Skeletal muscle tissue (tissue), 4 donors: ENCODE data around the gene PFDN4. TPM values are rescaled to one million over a fixed set of nuclear protein-coding genes. Genes with fewer than 3 reads are reported as not detected.

Experiments used
- H3K27ac ChIP-seq: one replicate; pipeline ENCODE4 v1.7.0; 2013; ENCODE audit warnings: mild to moderate bottlenecking, low read depth, low read length, inconsistent platforms
- H3K27me3 ChIP-seq, 3 donors: one replicate each; pipeline ENCODE4 v1.7.0; 2013; ENCODE audit warnings: low read length in 3 of 3; ENCODE audit not compliant: control insufficient read depth in 3 of 3, insufficient read depth in 3 of 3
- H3K36me3 ChIP-seq, 3 donors: one replicate each; pipeline ENCODE4 v1.7.0; 2013; ENCODE audit warnings: low read length in 3 of 3; ENCODE audit not compliant: control insufficient read depth in 3 of 3, insufficient read depth in 3 of 3
- H3K4me1 ChIP-seq, 3 donors: one replicate each; pipeline ENCODE4 v1.7.0; 2013; ENCODE audit warnings: low read length in 3 of 3, mild to moderate bottlenecking in 3 of 3; ENCODE audit not compliant: control insufficient read depth in 3 of 3, insufficient read depth in 3 of 3
- H3K4me3 ChIP-seq, 3 donors: one replicate each; pipeline ENCODE4 v1.7.0; 2013; ENCODE audit warnings: low read length in 3 of 3
- H3K9ac ChIP-seq, 3 donors: one replicate each; pipeline ENCODE4 v1.7.0; 2013; ENCODE audit warnings: low read length in 3 of 3, mild to moderate bottlenecking in 3 of 3, moderate library complexity in 2 of 3, low read depth in 1 of 3
- H3K9me3 ChIP-seq, 3 donors: one replicate each; pipeline ENCODE4 v1.7.0; 2013; ENCODE audit warnings: low read length in 3 of 3; ENCODE audit not compliant: control insufficient read depth in 3 of 3
- total RNA-seq: library from RNA; depleted of rRNA; stranded (reverse); fragments of >200 nt; gene quantifications from one replicate; pipeline ENCODE4 v1.2.3, GENCODE V29; 2014
- donor health status: Osteomylitis.

Gene PFDN4
- total RNA-seq, 1 donor from 2014 or later = 26.6 TPM

GRCh38 chr20:54188132-54188849 lies 19.6 kb upstream of the PFDN4 start:
- Histone ChIP-seq H3K36me3 (no peaks in the 10 kb centered on the region), H3K4me1 (no peaks in the 10 kb centered on the region), H3K9ac (no peak overlapping the region), H3K27ac (no peak overlapping the region), H3K9me3 (no peaks in the 10 kb centered on the region), H3K27me3 (peaks cover 5 to 12% (median 5%) of the 10 kb centered on the region in 3 donors), H3K4me3 (no peak overlapping the region)

DNA sequence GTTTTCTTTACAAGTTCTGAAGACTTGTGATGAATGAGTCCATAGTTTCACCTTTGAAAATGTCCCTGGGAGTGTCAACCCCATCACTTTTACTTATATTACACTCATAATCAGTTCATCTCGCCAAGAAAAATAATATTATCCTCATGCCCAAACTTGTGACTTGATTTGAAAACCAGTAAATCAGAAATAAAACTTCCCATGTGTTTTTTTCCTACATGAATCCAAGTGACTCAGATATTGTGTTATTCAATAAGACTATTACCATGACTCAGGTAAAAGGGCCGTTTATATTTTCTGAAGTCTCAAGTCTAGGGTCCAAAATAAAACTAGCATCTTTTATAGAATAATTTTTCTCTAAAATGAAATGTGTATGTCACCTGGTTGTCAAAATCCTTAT lies 18.3 kb upstream of the PFDN4 start:
- Histone ChIP-seq H3K4me1 (no peaks in the 10 kb centered on the region), H3K36me3 (no peaks in the 10 kb centered on the region), H3K27ac (no peak overlapping the region), H3K9me3 (no peaks in the 10 kb centered on the region), H3K27me3 (peaks cover 5 to 12% (median 8%) of the 10 kb centered on the region in 3 donors), H3K9ac (no peak overlapping the region), H3K4me3 (no peak overlapping the region)

GRCh38 chr20:54190217-54190616 lies 17.7 kb upstream of the PFDN4 start:
- Histone ChIP-seq H3K9me3 (no peaks in the 10 kb centered on the region), H3K36me3 (no peaks in the 10 kb centered on the region), H3K4me1 (no peaks in the 10 kb centered on the region), H3K9ac (no peak overlapping the region), H3K4me3 (no peak overlapping the region), H3K27me3 (peaks cover 5 to 12% (median 8%) of the 10 kb centered on the region in 3 donors), H3K27ac (no peak overlapping the region)

GRCh38 chr20:54193817-54194216 lies 14.1 kb upstream of the PFDN4 start:
- Histone ChIP-seq H3K4me3 (no peak overlapping the region), H3K9ac (no peak overlapping the region), H3K36me3 (no peaks in the 10 kb centered on the region), H3K27ac (no peak overlapping the region), H3K9me3 (no peaks in the 10 kb centered on the region), H3K4me1 (no peaks in the 10 kb centered on the region), H3K27me3 (peaks cover 0 to 3% (median 3%) of the 10 kb centered on the region in 3 donors)

DNA sequence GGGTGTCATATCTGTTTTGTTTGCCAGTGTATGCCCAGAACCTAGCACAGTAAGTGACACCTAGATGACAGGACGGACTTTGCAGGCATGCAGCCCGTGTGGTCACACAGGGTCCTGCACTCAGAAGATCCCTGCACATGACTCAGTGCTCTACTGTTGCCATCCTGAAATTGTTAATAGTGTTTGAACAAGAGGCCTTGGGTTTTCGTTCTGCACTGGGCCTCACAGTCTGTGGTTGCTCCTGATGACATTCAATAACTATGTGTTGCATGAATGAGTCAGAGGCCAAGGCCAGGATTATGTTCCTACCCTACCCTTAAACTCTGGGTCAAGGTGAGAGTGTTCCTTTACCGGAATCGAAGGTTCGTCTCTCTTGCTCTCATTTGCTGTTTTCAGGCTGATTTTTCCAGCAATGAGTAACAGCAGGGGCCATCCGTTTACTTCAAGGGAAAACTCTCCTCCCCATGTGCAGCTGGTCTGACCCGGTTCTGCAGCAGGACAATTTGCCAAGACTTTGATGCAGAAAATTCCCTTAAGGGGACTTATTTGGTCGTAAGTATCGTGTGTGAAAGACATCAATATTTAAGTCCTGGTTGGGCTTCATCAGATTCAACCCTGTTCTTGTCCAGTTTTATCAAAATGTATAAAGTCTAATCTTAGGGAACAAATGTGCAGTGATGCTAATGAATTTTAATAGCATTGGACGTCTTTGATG lies 13.0 kb upstream of the PFDN4 start:
- Histone ChIP-seq H3K36me3 (no peaks in the 10 kb centered on the region), H3K9ac (no peak overlapping the region), H3K27me3 (peaks cover 0 to 3% (median 3%) of the 10 kb centered on the region in 3 donors), H3K4me1 (no peaks in the 10 kb centered on the region), H3K9me3 (no peaks in the 10 kb centered on the region), H3K27ac (no peak overlapping the region), H3K4me3 (no peak overlapping the region)

DNA sequence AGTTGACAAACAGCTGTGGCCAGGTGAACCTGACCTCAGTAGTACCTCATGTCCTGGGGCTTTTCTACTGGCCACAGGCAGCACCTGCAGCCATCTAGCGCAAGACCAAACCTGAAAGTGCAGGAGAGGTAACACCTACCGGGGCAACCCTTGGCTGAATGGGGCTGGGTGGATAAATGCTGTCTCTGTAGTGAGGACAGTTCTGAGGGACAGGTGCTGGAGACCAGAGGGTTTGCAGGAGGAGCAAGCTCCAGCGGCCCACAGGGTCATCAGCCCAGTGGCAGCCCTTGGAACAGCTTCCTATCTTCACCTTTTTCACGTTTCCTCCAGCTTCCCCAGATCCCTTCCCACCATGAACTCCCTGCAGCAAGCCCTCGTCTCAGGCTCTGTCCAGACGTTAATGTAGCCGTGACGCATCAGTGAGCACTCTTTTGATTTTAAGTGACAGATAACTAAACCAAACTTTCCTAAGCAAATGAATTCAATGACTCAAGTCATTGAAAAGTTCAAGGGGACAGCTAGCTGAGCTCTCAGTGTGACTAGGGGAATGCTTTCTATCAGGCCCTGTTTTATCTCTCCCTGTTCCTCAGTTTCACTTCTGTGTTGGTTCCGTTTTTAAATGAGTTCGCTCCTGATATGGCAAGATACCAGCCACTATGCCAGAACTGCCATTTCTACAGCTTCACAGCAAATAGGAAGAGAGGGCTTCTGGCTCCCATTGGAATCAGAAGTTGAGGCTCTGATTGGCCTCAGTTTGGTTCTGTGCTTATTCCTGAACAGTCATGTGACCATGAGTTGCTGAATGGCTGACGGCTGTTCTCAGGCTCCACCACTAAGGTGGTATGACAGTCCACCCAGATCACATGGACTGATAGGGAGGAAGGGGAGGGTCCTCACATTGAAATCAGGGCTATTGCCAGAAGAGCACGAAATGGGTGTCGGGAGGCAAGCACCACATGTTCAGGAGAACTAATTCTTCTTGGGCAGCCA lies 12.1 kb upstream of the PFDN4 start:
- H3K9ac ChIP-seq = no peak overlapping the region
- peaks cover 0 to 3% (median 3%) of the 10 kb centered on the region in 3 donors for H3K27me3 ChIP-seq
- H3K9me3 ChIP-seq = no peaks in the 10 kb centered on the region
- no peak overlapping the region for H3K4me3 ChIP-seq
- H3K27ac ChIP-seq = no peak overlapping the region
- no peaks in the 10 kb centered on the region for H3K36me3 ChIP-seq
- H3K4me1 ChIP-seq = no peaks in the 10 kb centered on the region

DNA sequence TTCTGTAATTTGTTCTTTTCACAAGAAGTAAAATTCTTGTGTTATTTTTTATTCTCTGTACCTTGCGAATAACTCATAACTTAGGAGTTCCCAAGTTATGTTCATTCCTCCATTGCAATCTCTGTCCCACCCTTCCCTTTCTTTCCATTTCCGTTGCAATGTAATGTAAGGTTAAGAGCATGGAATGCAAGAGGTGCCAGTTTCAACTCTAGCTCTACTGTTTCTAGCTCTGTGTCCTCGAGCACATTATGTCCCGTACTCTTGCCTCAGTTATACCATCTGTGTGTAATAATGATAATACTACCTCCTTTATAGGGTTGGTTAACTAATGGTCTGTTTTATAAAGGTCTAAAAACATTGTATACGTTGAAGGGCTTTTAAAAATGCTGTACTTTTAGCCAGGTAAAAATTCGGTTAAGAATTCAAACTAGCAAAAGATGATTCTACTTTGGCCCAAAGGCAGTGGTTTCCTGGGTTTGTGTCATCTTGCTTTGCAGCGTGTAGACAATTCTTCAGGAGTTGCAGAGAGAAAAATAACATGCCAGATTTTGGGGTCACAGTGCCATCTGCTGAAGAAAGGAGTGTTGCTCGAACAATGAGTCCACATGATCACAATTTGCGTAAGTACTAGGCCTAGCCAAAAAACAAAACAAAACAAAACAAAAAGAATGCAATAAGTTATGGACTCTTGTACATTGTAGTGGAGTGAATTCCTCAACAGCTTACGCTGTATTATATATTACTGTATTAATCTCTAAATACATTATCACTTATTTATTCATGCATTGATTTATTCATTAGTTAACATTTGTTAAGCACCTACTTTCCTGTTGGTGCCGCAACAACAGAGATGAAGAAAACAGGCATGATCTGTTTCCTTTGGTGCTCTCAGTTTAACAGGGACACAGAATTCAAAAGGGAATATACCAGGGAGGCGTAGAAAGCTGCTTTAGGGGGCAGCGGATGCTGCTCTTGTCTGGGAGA lies 10.0 kb upstream of the PFDN4 start:
- Histone ChIP-seq H3K4me3 (no peak overlapping the region), H3K9me3 (no peaks in the 10 kb centered on the region), H3K36me3 (no peaks in the 10 kb centered on the region), H3K27me3 (peaks cover 0 to 3% (median 0%) of the 10 kb centered on the region in 3 donors), H3K4me1 (no peaks in the 10 kb centered on the region), H3K27ac (no peak overlapping the region), H3K9ac (no peak overlapping the region)

DNA sequence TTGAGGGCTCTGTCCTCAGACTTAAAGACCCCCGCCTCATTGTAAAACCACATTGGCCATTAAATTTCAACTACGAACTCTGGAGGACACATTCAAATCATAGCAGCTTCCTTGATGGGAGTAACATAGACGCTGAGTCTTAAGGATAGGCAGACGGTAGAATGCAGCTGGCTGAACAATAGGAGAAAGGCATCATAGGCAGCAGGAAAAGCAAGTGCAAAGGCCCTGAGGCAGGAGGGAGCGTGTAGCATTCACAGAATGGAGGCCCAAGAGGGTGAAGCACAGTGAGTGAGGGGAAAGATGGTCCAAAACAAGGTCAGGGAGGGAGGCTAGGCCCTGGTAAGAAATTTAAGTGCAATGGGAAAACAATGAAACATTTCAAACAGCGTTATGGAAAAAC lies 8.6 kb upstream of the PFDN4 start:
- H3K36me3 ChIP-seq = no peaks in the 10 kb centered on the region
- H3K27me3 ChIP-seq = no peaks in the 10 kb centered on the region
- no peak overlapping the region for H3K27ac ChIP-seq
- no peaks in the 10 kb centered on the region for H3K4me1 ChIP-seq
- H3K9me3 ChIP-seq = no peaks in the 10 kb centered on the region
- no peak overlapping the region for H3K4me3 ChIP-seq
- no peak overlapping the region for H3K9ac ChIP-seq

DNA sequence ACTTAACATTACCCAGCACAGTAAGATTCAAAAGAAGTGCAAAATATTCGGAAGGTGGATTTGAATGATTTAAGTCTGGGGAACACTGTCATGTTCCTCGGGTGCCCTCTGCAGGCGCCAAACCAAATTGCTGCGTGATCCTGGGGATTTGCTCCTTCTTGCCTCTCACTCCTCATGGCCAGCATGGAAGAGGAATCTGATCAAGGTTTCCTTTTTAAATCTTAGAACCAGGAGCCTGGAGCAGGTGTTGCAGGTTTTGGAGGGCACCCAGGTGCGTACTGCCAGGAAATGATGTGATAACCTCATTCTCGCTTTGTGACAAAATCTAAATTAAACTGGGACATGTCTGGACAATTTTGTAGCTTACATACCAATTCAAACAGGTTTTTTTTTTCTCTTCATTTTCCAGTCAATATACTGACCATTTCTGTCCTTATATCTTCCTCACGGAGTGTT lies 8.1 kb upstream of the PFDN4 start:
- Histone ChIP-seq H3K27me3 (no peaks in the 10 kb centered on the region), H3K9ac (no peak overlapping the region), H3K9me3 (no peaks in the 10 kb centered on the region), H3K36me3 (no peaks in the 10 kb centered on the region), H3K4me3 (no peak overlapping the region), H3K27ac (no peak overlapping the region), H3K4me1 (no peaks in the 10 kb centered on the region)
